Thyroid gland (tissue), 4 donors: ENCODE data around the gene B3GNT7. TPM values are rescaled to one million over a fixed set of nuclear protein-coding genes. Genes with fewer than 3 reads are reported as not detected.
"Not testable (repeated sequence)": the region's sequence is repeated elsewhere in the genome, so short reads cannot be mapped to it uniquely, and the experiment has no call there.

Source experiments
- DNase-seq, 2 donors: peaks; one replicate each; pipeline ENCODE4 v3.0.0-alpha.2; 2019
- H3K27ac ChIP-seq, 3 donors: fragments of 200-600 bp; sonication (generic); 1 replicate in 2 of 3; 2 replicates in 1 of 3; pipeline ENCODE4 v1.5.1; 2016 to 2019; ENCODE audit warnings: mild to moderate bottlenecking in 1 of 3, moderate library complexity in 1 of 3
- H3K27me3 ChIP-seq: fragments of 200-600 bp; sonication (generic); one replicate; pipeline ENCODE4 v1.5.1; 2019
- H3K36me3 ChIP-seq, 2 donors: fragments of 200-600 bp; sonication (generic); one replicate each; pipeline ENCODE4 v1.5.1; 2016 to 2019
- H3K4me1 ChIP-seq, 2 donors: fragments of 200-600 bp; sonication (generic); one replicate each; pipeline ENCODE4 v1.5.1; 2017 to 2019
- H3K4me3 ChIP-seq, 3 donors: fragments of 200-600 bp; sonication (generic); replicated peaks in 1 of 3; 1 replicate in 2 of 3; 2 replicates in 1 of 3; pipeline ENCODE4 v1.5.1; 2016; ENCODE audit warnings: mild to moderate bottlenecking in 1 of 3
- H3K9me3 ChIP-seq: fragments of 200-600 bp; sonication (generic); one replicate; pipeline ENCODE4 v1.5.1; 2017
- CTCF ChIP-seq, 6 experiments: fragments of 200-600 bp in 3 of 6; fragments of 450-650 bp in 3 of 6; sonication (generic) in 3 of 6; IDR thresholded peaks; one replicate each; pipeline ENCODE4 v1.5.1; 2016 to 2019; ENCODE audit warnings: antibody characterized with exemption in 6 of 6, mild to moderate bottlenecking in 2 of 6, inconsistent platforms in 1 of 6, moderate library complexity in 1 of 6
- POLR2A ChIP-seq, 2 donors: fragments of 450-650 bp; IDR thresholded peaks; one replicate each; pipeline ENCODE4 v1.6.1; 2017; ENCODE audit warnings: antibody characterized with exemption in 2 of 2, mild to moderate bottlenecking in 2 of 2, moderate library complexity in 1 of 2
- WGBS, 2 donors: methylation state at CpG; one replicate each; pipeline ENCODE4 v1.1.5; 2017; 5-methylcytosine and 5-hydroxymethylcytosine counted together
- intact Hi-C: fragments of 100-400 bp; cut with DNase I; formaldehyde crosslinking; loops from one replicate; pipeline ENCODE4 v1.15.1; 2023
- total RNA-seq, 4 donors: library from RNA; depleted of rRNA; stranded (reverse); fragments of >200 nt; gene quantifications; one replicate each; pipeline ENCODE4 v1.2.3, GENCODE V29; 2016

The B3GNT7 gene
- total RNA-seq, 4 donors from 2014 or later: 6.5 to 19.2 (median 7.8) TPM

DNA sequence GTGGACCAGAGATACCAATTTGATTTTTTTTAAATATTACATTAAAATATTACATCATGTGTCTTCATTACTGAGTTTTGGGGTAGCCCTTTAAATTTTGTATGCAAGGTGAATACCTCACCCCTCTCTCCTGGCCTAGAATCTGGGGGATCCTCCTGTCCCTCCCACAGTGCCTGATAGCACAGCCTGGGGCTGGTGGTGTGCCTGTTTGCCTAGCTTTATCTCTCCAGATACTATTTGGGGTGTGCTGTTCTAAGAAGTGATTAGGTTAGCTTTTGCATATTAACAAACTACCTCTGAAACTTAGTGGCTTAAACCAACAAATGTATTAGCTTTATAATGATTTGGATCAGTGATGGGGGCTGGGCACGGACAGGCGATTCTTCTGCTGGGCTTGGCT lies 20.7 kb upstream of the B3GNT7 start:
- Histone ChIP-seq H3K36me3 (no peaks in the 10 kb centered on the region), H3K27me3 (no peaks in the 10 kb centered on the region), H3K4me1 (no peaks in the 10 kb centered on the region), H3K4me3 (no peak overlapping the region), H3K27ac (no peak overlapping the region), H3K9me3 (no peaks in the 10 kb centered on the region)
- TF ChIP-seq CTCF (IDR thresholded peaks at IDR 0.05) (no peak), POLR2A (IDR thresholded peaks at IDR 0.05) (no peak)
- 83 to 90% methylated on average over 2 of the region's 2 CpGs for WGBS, 2 donors
- no peak for DNase-seq
- intact Hi-C loops: no loop called here

GRCh38 chr2:231375994-231376615 lies 19.4 kb upstream of the B3GNT7 start:
- intact Hi-C loops, H3K4me3 ChIP-seq, H3K27me3 ChIP-seq, H3K9me3 ChIP-seq, H3K27ac ChIP-seq, DNase-seq, H3K36me3 ChIP-seq, H3K4me1 ChIP-seq: not testable (repeated sequence)
- 53 to 58% methylated on average over 11 of the region's 11 CpGs for WGBS, 2 donors

DNA sequence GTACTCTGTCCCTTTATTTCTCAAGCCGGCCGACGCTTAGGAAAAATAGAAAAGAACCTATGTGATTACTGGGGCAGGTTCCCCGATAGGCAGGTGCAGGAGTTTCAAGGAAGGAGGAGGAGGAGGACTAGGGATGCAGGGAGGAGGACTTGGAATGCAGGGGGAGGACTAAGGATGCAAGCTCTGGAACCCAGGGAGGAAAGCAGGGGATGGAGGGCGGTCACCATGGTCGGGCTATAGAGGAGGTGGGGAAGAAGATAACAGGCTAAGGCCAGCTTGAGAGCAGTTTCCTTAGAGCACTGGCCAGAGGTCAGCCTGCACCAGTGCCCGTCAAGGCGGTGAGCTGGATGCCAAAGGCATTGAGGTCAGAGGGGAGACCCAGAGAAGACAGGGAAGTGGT lies 18.7 kb upstream of the B3GNT7 start:
- Histone ChIP-seq H3K36me3 (no peaks in the 10 kb centered on the region), H3K27me3 (no peaks in the 10 kb centered on the region), H3K4me3 (no peak overlapping the region), H3K9me3 (no peaks in the 10 kb centered on the region), H3K4me1 (no peaks in the 10 kb centered on the region), H3K27ac (no peak overlapping the region)
- DNase-seq: no peak
- WGBS, 2 donors: 71 to 74% methylated on average over 8 of the region's 8 CpGs
- TF ChIP-seq POLR2A (IDR thresholded peaks at IDR 0.05) (no peak), CTCF (IDR thresholded peaks at IDR 0.05) (no peak)
- intact Hi-C loops: no loop called here

DNA sequence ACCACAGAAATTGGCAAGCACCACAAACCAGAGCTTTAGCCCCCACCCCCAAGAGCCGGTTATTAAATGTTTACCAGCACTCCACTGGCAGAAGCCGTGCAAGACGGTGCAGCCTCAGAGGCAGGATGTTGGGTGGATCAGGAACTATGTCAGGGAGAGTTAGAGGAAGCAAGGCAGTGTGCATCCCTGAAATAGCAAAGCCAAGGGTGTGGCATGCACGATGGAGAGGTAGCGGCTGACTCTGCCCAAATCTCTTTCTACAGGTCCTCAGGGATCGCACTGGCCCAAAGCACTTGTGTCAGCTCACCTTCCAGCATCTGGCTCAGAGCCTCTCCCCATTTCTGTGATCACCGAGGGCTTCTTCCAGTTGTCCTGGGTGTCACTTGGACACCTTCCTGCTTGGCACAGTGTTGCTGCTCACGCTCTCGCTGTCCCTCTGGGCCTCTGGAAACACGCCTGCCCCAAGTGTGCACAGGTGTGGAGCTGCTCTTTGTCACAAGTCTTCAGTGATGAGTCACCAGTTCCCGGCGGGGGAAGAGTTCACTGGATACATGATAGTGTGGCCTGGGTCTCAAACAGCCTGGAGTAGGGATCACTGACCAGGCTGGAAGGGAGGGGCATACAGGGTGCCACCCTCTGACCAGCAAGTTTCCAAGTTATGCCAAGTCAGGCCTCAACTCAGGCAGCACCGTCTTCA lies 17.3 kb upstream of the B3GNT7 start:
- Histone ChIP-seq H3K9me3 (no peaks in the 10 kb centered on the region), H3K27me3 (no peaks in the 10 kb centered on the region), H3K36me3 (no peaks in the 10 kb centered on the region), H3K27ac (no peak overlapping the region), H3K4me1 (no peaks in the 10 kb centered on the region), H3K4me3 (no peak overlapping the region)
- intact Hi-C loops: no loop called here
- no peak for TF ChIP-seq CTCF (IDR thresholded peaks at IDR 0.05)
- no peak for TF ChIP-seq POLR2A (IDR thresholded peaks at IDR 0.05)
- 83 to 84% methylated on average over 13 of the region's 13 CpGs for WGBS, 2 donors
- DNase-seq: no peak

- WGBS, 2 donors: 85 to 86% methylated on average over 14 to 19 of the region's 21 CpGs
- no peak overlapping the region for H3K27ac ChIP-seq
- no peaks in the 10 kb centered on the region for H3K27me3 ChIP-seq
- no peaks in the 10 kb centered on the region for H3K9me3 ChIP-seq
- intact Hi-C loops: no loop called here
- DNase-seq: no peak
- H3K4me3 ChIP-seq: no peak overlapping the region
- H3K4me1 ChIP-seq: no peaks in the 10 kb centered on the region
- no peak for TF ChIP-seq CTCF (IDR thresholded peaks at IDR 0.05)
- no peak for TF ChIP-seq POLR2A (IDR thresholded peaks at IDR 0.05)
- no peaks in the 10 kb centered on the region for H3K36me3 ChIP-seq
These were observed 16.0 kb upstream of the B3GNT7 start for GRCh38 chr2:231379266-231380215.
